ENCODE results near the gene RTP3.
A peak's percentile ranks its signal among the peaks of the same experiment; 100 is the strongest.

The RTP3 gene

GRCh38 chr3:46495901-46496456, 1.8 kb upstream of the RTP3 start:
- DNase-seq (ENCODE audit: extremely low read depth, insufficient read length), result no peak

GRCh38 chr3:46496746-46497555, 825 bp upstream of the RTP3 start:
- DNase-seq (ENCODE audit: extremely low read depth, insufficient read length), result no peak
- no peaks in the 10 kb centered on the region for H3K36me3 ChIP-seq (ENCODE audit: control insufficient read depth, insufficient read depth, low read length)
- no peak overlapping the region for H3K4me3 ChIP-seq (replicated peaks; ENCODE audit: low read depth, low read length)
- peak; percentile 56 for TF ChIP-seq CTCF (IDR thresholded peaks at IDR 0.05; ENCODE audit: insufficient read depth, low read length, poor library complexity, severe bottlenecking)
- no peaks in the 10 kb centered on the region for H3K27me3 ChIP-seq (replicated peaks; ENCODE audit: control insufficient read depth, insufficient read depth, low read length)

More at GRCh38 chr3:46495901-46496456, 1.8 kb upstream of the RTP3 start:
- no peaks in the 10 kb centered on the region for H3K36me3 ChIP-seq (ENCODE audit: control insufficient read depth, insufficient read depth, low read length)
- TF ChIP-seq CTCF (IDR thresholded peaks at IDR 0.05; ENCODE audit: insufficient read depth, low read length, poor library complexity, severe bottlenecking), result no peak
- no peak overlapping the region for H3K4me3 ChIP-seq (replicated peaks; ENCODE audit: low read depth, low read length)
- no peaks in the 10 kb centered on the region for H3K27me3 ChIP-seq (replicated peaks; ENCODE audit: control insufficient read depth, insufficient read depth, low read length)

- H3K27me3 ChIP-seq (replicated peaks; ENCODE audit: control insufficient read depth, insufficient read depth, low read length), result no peaks in the 10 kb centered on the region
- DNase-seq (ENCODE audit: extremely low read depth, insufficient read length), result no peak
- no peak for TF ChIP-seq CTCF (IDR thresholded peaks at IDR 0.05; ENCODE audit: insufficient read depth, low read length, poor library complexity, severe bottlenecking)
- H3K4me3 ChIP-seq (replicated peaks; ENCODE audit: low read depth, low read length), result no peak overlapping the region
- H3K36me3 ChIP-seq (ENCODE audit: control insufficient read depth, insufficient read depth, low read length), result no peaks in the 10 kb centered on the region
Measured at GRCh38 chr3:46498916-46499519, 1.2 kb downstream of the RTP3 start.

GRCh38 chr3:46500656-46501635, 3.2 kb downstream of the RTP3 start:
- TF ChIP-seq CTCF (IDR thresholded peaks at IDR 0.05; ENCODE audit: insufficient read depth, low read length, poor library complexity, severe bottlenecking), result no peak
- Histone ChIP-seq H3K4me3 (replicated peaks; ENCODE audit: low read depth, low read length) (no peak overlapping the region), H3K36me3 (ENCODE audit: control insufficient read depth, insufficient read depth, low read length) (no peaks in the 10 kb centered on the region), H3K27me3 (replicated peaks; ENCODE audit: control insufficient read depth, insufficient read depth, low read length) (no peaks in the 10 kb centered on the region)
- no peak for DNase-seq (ENCODE audit: extremely low read depth, insufficient read length)

- no peak for TF ChIP-seq CTCF (IDR thresholded peaks at IDR 0.05; ENCODE audit: insufficient read depth, low read length, poor library complexity, severe bottlenecking)
- DNase-seq (ENCODE audit: extremely low read depth, insufficient read length), result no peak
- Histone ChIP-seq H3K27me3 (replicated peaks; ENCODE audit: control insufficient read depth, insufficient read depth, low read length) (no peaks in the 10 kb centered on the region), H3K36me3 (ENCODE audit: control insufficient read depth, insufficient read depth, low read length) (no peaks in the 10 kb centered on the region), H3K4me3 (replicated peaks; ENCODE audit: low read depth, low read length) (no peak overlapping the region)
Measured at GRCh38 chr3:46501702-46502101, 3.9 kb downstream of the RTP3 start.
